Fibroblast of the aortic adventitia (primary cell): Measurements from ENCODE around the gene KLK14. TPM values are rescaled to one million over a fixed set of nuclear protein-coding genes. Genes with fewer than 3 reads are reported as not detected.

ENCODE experiments used
- DNase-seq: peaks from one replicate; pipeline ENCODE4 v3.0.0-alpha.2; 2010; ENCODE audit warnings: low read depth
- H3K4me3 ChIP-seq: 2 replicates; pipeline ENCODE4 v1.5.1; 2011; ENCODE audit warnings: low read depth, mild to moderate bottlenecking, control low read depth, low read length, moderate library complexity
- CTCF ChIP-seq: IDR thresholded peaks from 2 replicates; pipeline ENCODE4 v1.5.1; 2011; ENCODE audit warnings: mild to moderate bottlenecking, low read length, control low read depth, inconsistent platforms; ENCODE audit not compliant: insufficient read depth
- total RNA-seq: library from RNA; depleted of rRNA; stranded (reverse); fragments of >200 nt; gene quantifications from 2 replicates; pipeline ENCODE4 v1.2.3, GENCODE V29; 2012; ENCODE audit warnings: low replicate concordance

The KLK14 gene
- total RNA-seq, result not detected in 2 replicates

- TF ChIP-seq CTCF, result no peak
- no peak within 1 kb of the TSS for H3K4me3 ChIP-seq
- DNase-seq, result no peak
Measured at GRCh38 chr19:51082611-51083010, at the start of gene KLK14. TSS of gene KLK14 (minus strand) at chr19:51082887. CDS start at chr19:51082614, 273 bp downstream.

- peak; percentile 83 for DNase-seq
- no peak overlapping the region for H3K4me3 ChIP-seq
- peak; percentile 33 for TF ChIP-seq CTCF
Measured at GRCh38 chr19:51131780-51132680, 49.3 kb upstream of the KLK14 start.

GRCh38 chr19:51129716-51130115 is 47.0 kb upstream of the KLK14 start:
- DNase-seq, result no peak
- H3K4me3 ChIP-seq, result no peak overlapping the region
- no peak for TF ChIP-seq CTCF

- DNase-seq, result no peak
- no peak for TF ChIP-seq CTCF
Measured at GRCh38 chr19:51128227-51128626, 45.5 kb upstream of the KLK14 start.

GRCh38 chr19:51127755-51128154 is 45.1 kb upstream of the KLK14 start:
- no peak overlapping the region for H3K4me3 ChIP-seq
- TF ChIP-seq CTCF, result no peak
- peak; percentile 35 for DNase-seq

More at GRCh38 chr19:51128227-51128626, 45.5 kb upstream of the KLK14 start:
- H3K4me3 ChIP-seq, result no peak overlapping the region

GRCh38 chr19:51127032-51127431 is 44.3 kb upstream of the KLK14 start:
- TF ChIP-seq CTCF, result no peak
- no peak for DNase-seq
- no peak overlapping the region for H3K4me3 ChIP-seq
